ENCODE results near the gene MED16.
"Not testable (repeated sequence)": the region's sequence is repeated elsewhere in the genome, so short reads cannot be mapped to it uniquely, and the experiment has no call there.

Gene MED16

GRCh38 chr19:887599-887998 lies 5.4 kb downstream of the MED16 start:
- DNase-seq, result no peak

- DNase-seq, result no peak
Measured at GRCh38 chr19:887072-887471, 5.9 kb downstream of the MED16 start.

- no peak for DNase-seq
Measured at GRCh38 chr19:885536-886224, 7.3 kb downstream of the MED16 start.

GRCh38 chr19:884420-885211 lies 8.4 kb downstream of the MED16 start:
- no peak for DNase-seq

- DNase-seq, result no peak
Measured at GRCh38 chr19:883661-884211, 9.3 kb downstream of the MED16 start.

GRCh38 chr19:882871-883497 lies 10.0 kb downstream of the MED16 start:
- DNase-seq, result no peak

- DNase-seq, result no peak
Measured at GRCh38 chr19:881385-882071, 11.5 kb downstream of the MED16 start.

- no peak for DNase-seq
Measured at GRCh38 chr19:879711-880438, 13.1 kb downstream of the MED16 start.

- DNase-seq, result not testable (repeated sequence)
Measured at GRCh38 chr19:878751-879561, 14.0 kb downstream of the MED16 start.

- not testable (repeated sequence) for DNase-seq
Measured at GRCh38 chr19:877992-878660, 14.9 kb downstream of the MED16 start.

GRCh38 chr19:876780-877314 lies 16.1 kb downstream of the MED16 start:
- DNase-seq, result no peak

GRCh38 chr19:876089-876488 lies 16.9 kb downstream of the MED16 start:
- DNase-seq, result no peak

- DNase-seq, result no peak
Measured at GRCh38 chr19:875265-875879, 17.6 kb downstream of the MED16 start.

GRCh38 chr19:873561-874041 lies 19.4 kb downstream of the MED16 start:
- no peak for DNase-seq

GRCh38 chr19:873084-873483 lies 19.9 kb downstream of the MED16 start:
- DNase-seq, result peak; percentile 48

GRCh38 chr19:872266-872951 lies 20.6 kb downstream of the MED16 start:
- peak; percentile 76 for DNase-seq

- no peak for DNase-seq
Measured at GRCh38 chr19:871446-872265, 21.3 kb downstream of the MED16 start.

GRCh38 chr19:870963-871401 lies 22.0 kb downstream of the MED16 start:
- no peak for DNase-seq

All from stimulated activated CD4-positive, alpha-beta T cell treated with anti-CD3 and anti-CD28 coated beads, Interleukin-4, amount 100 ng/mL, for 1 hour (primary cell).